ENCODE measurements around the gene DDX5.
A peak's percentile ranks its signal among the peaks of the same experiment; 100 is the strongest.
"Not testable (repeated sequence)": the region's sequence is repeated elsewhere in the genome, so short reads cannot be mapped to it uniquely, and the experiment has no call there.

Gene DDX5

DNA sequence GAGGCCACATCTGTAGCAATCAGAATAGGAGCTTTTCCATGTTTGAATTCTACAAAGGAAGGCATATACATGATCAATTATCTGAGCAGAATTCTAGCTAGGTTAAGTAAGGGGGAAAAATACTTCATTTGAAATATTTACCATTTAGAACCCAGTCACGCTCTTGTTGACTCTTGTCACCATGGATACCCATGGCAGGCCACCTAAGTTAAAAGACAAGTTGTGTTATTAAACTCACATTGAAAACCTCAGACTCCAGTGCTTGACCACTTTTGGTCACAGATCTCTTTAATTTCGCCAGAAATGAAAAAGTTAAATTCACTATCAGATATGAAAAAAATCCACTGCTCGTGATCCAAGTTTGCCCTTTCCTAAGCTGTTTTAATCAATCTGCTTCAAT lies 4.1 kb downstream of the DDX5 start:
- Histone ChIP-seq H3K4me1 (ENCODE audit: control insufficient read depth, insufficient read depth, low read length, unreplicated experiment) (peaks cover 53% of the 10 kb centered on the region), H3K79me2 (ENCODE audit: control insufficient read depth, insufficient read depth, low read length, unreplicated experiment) (peaks cover 67% of the 10 kb centered on the region), H3K4me3 (ENCODE audit: low read depth, low read length) (0 out of 2 replicates have a peak overlapping the region, but pooled peaks have one; percentile 85), H3K27ac (ENCODE audit: low read depth, low read length) (peak overlapping the region; percentile 49), H2AFZ (ENCODE audit: low read length, unreplicated experiment) (no peak overlapping the region), H3K36me3 (ENCODE audit: insufficient read depth, low read length) (peaks cover 69% of the 10 kb centered on the region), H3K27me3 (ENCODE audit: insufficient read depth, low read length) (no peaks in the 10 kb centered on the region)

DNA sequence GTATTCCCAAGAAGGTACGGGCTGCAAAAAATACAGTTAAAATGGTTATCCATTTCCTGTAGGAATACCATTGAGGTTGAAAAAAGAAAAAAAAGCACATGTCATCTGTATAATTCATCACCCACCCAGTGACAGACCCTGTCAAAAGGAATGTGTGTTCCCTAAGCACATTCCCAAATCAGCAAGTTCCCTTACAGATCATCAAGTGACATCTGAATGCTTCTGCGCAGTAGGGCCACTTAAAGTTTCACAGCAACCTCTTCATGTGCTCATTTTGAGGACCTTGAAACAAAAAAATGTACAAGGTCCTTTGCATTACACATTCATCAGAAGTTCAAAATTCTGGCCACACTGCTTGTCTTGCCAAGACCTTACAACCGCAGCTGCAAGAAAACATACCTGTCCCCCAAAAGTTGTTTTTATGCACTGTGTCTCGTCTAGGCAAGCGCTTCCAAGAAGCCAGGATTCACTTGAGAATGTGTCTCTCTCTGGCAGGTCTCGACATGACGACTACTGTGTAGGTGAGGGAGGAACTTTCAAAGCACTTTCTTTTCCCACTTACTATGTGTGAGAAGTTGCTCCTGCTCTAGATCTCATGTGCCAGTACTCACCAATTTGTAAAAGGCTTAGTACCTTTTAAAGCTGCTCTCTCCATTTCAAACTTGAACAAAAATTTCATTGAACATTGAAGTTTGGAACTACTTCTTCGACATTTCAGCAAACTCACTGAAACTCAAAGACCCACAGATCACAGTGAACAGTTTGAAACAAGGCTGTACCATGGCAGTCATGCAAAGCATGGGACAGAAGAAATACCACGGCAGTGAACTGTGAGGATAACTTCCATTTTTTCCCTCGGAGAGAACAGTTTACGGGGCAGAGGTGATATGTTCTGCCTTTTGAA lies 5.0 kb downstream of the DDX5 start:
- Histone ChIP-seq H3K27ac (ENCODE audit: low read depth, low read length) (peak overlapping the region; percentile 49), H3K4me3 (ENCODE audit: low read depth, low read length) (no peak overlapping the region), H3K36me3 (ENCODE audit: insufficient read depth, low read length) (peaks cover 69% of the 10 kb centered on the region), H3K79me2 (ENCODE audit: control insufficient read depth, insufficient read depth, low read length, unreplicated experiment) (peaks cover 70% of the 10 kb centered on the region), H3K27me3 (ENCODE audit: insufficient read depth, low read length) (no peaks in the 10 kb centered on the region), H2AFZ (ENCODE audit: low read length, unreplicated experiment) (no peak overlapping the region), H3K4me1 (ENCODE audit: control insufficient read depth, insufficient read depth, low read length, unreplicated experiment) (peaks cover 53% of the 10 kb centered on the region)

DNA sequence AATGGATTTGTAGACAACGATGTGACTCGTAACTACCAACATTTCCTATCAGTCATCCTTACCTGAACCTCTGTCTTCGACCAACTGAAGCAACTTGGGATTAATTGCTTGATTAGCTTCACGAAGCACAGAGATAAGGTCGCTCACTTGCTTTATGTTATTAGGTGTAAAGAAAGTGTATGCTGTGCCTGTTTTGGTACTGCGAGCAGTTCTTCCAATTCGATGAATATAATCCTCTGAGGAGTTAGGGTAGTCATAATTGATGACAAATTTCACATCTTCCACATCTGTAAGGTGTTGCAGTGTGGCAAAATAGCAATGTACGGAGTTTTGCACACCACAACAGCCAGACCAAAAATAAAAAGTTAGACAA lies 5.6 kb downstream of the DDX5 start:
- H3K36me3 ChIP-seq (ENCODE audit: insufficient read depth, low read length), result peaks cover 66% of the 10 kb centered on the region
- H3K79me2 ChIP-seq (ENCODE audit: control insufficient read depth, insufficient read depth, low read length, unreplicated experiment), result peaks cover 68% of the 10 kb centered on the region
- no peak overlapping the region for H3K4me3 ChIP-seq (ENCODE audit: low read depth, low read length)
- H2AFZ ChIP-seq (ENCODE audit: low read length, unreplicated experiment), result no peak overlapping the region
- peak overlapping the region; percentile 31; the same call in 1 of the 2 replicates for H3K27ac ChIP-seq (ENCODE audit: low read depth, low read length)
- H3K27me3 ChIP-seq (ENCODE audit: insufficient read depth, low read length), result no peaks in the 10 kb centered on the region
- H3K4me1 ChIP-seq (ENCODE audit: control insufficient read depth, insufficient read depth, low read length, unreplicated experiment), result peaks cover 53% of the 10 kb centered on the region

DNA sequence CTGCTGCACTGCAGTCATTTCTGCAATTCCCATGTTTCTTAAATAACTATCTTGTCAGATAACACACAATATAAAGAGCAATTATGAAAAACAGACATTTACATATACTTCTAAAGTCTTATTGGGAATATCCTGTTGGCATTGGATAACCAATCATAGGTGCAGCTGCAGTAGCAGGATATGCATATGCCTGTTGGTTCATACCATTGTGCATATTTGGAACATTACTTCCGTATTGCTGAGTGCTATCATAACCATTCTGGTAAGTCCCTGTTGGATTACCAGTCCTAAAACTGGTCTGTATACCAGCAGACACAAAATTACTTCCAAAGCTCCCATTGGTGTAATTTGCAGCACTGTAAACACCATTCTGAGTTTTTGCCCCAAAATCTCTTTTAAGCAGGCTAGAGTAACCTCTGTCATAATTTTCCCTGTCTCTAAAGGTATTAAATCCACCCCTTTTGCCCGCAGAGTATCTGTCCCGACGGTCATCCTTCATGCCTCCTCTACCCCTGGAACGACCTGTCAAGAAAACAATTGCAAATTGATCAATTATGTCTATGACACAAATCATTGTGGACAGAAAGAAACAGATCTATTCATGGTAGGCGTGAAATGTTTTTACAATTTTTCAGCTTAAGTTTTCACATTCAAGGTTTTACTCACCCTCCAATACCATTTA lies 6.1 kb downstream of the DDX5 start:
- Histone ChIP-seq H3K79me2 (ENCODE audit: control insufficient read depth, insufficient read depth, low read length, unreplicated experiment) (peaks cover 62% of the 10 kb centered on the region), H3K4me1 (ENCODE audit: control insufficient read depth, insufficient read depth, low read length, unreplicated experiment) (peaks cover 53% of the 10 kb centered on the region), H3K27ac (ENCODE audit: low read depth, low read length) (peak overlapping the region; percentile 31; the same call in 1 of the 2 replicates), H3K36me3 (ENCODE audit: insufficient read depth, low read length) (peaks cover 63% of the 10 kb centered on the region), H3K27me3 (ENCODE audit: insufficient read depth, low read length) (no peaks in the 10 kb centered on the region), H2AFZ (ENCODE audit: low read length, unreplicated experiment) (no peak overlapping the region), H3K4me3 (ENCODE audit: low read depth, low read length) (no peak overlapping the region)

DNA sequence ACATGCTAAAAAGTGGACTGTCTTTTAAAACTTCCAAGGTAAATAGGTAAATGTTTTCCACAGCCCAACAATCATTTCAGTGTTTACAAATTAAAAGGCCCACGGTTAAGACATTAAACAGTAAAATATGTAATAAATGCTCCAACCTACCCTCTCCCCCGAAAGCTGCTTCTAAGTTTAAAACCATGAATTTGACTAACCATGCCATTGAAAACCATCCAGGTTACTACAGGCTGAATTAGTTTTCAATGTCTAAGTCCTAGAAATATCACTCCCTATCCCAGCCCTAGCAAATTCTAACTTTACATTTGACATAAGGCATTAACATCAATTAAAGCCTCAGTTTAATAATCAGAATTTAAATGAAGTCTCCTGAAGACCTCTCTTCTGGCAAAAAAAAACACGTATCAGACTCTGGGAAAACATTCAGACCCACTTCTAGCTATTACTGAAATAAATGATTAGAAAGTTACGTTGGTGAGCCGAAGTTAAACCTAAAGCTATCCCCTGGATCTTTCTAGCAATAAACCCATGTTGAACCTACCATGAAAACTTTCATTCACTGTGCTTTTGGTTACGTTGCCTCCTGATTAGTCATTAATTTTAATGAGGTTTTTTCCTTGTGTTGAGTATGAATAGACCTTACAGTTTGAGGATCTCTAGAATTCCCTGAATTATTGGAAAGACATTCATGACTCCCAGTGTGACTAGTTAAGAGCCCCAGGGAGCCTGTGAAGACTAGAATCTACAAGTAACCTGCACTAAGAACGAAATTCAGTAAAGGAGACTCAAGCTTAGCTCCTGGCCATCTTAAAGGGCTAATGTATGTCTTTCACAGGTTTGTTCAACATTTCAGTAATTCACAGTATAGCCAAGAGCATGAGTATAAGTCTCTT lies 7.5 kb downstream of the DDX5 start:
- Histone ChIP-seq H3K27me3 (ENCODE audit: insufficient read depth, low read length) (no peaks in the 10 kb centered on the region), H3K79me2 (ENCODE audit: control insufficient read depth, insufficient read depth, low read length, unreplicated experiment) (peaks cover 58% of the 10 kb centered on the region), H3K4me3 (ENCODE audit: low read depth, low read length) (no peak overlapping the region), H3K27ac (ENCODE audit: low read depth, low read length) (peak overlapping the region; percentile 84), H2AFZ (ENCODE audit: low read length, unreplicated experiment) (no peak overlapping the region), H3K36me3 (ENCODE audit: insufficient read depth, low read length) (peaks cover 55% of the 10 kb centered on the region), H3K4me1 (ENCODE audit: control insufficient read depth, insufficient read depth, low read length, unreplicated experiment) (peaks cover 54% of the 10 kb centered on the region)

DNA sequence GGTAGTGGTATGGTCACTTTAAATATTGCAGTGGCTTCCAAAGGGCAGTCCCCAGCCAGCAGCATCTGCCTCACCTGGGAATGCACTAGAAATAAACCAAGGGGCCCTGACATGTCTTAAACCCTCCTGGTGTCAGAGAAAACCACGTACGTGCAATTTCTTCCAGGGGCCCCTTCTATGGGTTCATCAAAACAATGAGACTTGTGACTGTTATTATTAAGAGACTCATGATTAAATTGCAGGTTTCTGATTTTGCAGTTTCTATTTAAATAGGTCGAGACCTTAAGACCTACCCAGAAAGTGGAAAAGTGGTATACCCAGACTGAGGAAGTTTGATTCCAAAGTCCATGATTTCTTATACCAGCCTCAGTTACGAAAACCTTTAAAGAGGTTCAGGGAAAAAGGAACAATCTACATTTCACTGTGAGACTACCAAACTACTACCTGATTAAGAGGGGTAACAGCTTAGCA lies 8.5 kb downstream of the DDX5 start:
- peak overlapping the region; percentile 84 for H3K27ac ChIP-seq (ENCODE audit: low read depth, low read length)
- peaks cover 45% of the 10 kb centered on the region for H3K36me3 ChIP-seq (ENCODE audit: insufficient read depth, low read length)
- peak overlapping the region; percentile 88 for H3K4me3 ChIP-seq (ENCODE audit: low read depth, low read length)
- H3K27me3 ChIP-seq (ENCODE audit: insufficient read depth, low read length), result no peaks in the 10 kb centered on the region
- H2AFZ ChIP-seq (ENCODE audit: low read length, unreplicated experiment), result no peak overlapping the region
- H3K4me1 ChIP-seq (ENCODE audit: control insufficient read depth, insufficient read depth, low read length, unreplicated experiment), result peaks cover 44% of the 10 kb centered on the region
- peaks cover 49% of the 10 kb centered on the region for H3K79me2 ChIP-seq (ENCODE audit: control insufficient read depth, insufficient read depth, low read length, unreplicated experiment)

DNA sequence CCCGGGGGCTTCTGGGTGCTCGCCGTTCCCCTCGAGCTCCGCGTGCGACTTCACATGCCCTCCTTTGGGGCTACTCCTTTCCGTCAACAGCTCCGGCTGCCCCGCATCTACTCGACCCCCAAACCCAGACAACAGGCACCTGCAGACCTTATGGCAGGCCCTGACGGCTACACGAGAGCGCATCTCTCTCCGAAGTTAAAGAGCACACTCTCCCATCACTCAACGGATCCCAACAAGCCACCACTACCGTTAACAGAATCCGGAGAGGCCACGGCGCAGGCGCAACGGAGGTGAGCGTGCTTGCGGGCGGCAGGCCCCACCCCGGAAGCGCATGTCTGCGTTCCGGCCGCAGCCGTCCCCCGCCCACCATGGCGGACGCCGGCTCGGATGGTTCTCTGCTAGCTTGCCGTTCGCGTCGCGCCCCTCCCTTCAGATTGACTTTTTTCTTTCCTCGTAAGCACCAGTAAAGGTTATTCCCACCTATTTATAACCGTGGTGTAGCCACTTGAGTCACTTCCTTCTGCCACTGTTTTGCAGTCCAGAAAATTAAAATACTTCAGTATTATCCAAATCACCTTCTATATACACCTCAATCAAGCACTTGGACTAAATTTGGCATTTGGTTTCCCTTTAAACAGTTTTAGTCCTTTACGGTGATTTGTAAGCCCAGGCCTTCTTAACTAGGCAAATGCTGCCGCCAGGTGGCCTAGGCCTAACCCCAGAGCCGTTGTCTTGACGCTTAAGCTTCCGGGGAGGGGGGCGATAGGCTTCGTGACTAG lies 9.1 kb downstream of the DDX5 start, which contains the start of gene POLG2:
Gene POLG2 (minus strand): TSS at position 269 of the 779 bp plus-strand sequence. CDS start 86 bp downstream, at position 183.
- Histone ChIP-seq H3K27ac (ENCODE audit: low read depth, low read length) (peak within 1 kb of the TSS; percentile 84), H3K4me1 (ENCODE audit: control insufficient read depth, insufficient read depth, low read length, unreplicated experiment) (peaks cover 38% of the 10 kb centered on the region), H3K36me3 (ENCODE audit: insufficient read depth, low read length) (peaks cover 42% of the 10 kb centered on the region), H3K4me3 (ENCODE audit: low read depth, low read length) (peak within 1 kb of the TSS; percentile 88), H3K27me3 (ENCODE audit: insufficient read depth, low read length) (no peaks in the 10 kb centered on the region), H2AFZ (ENCODE audit: low read length, unreplicated experiment) (no peak within 1 kb of the TSS), H3K79me2 (ENCODE audit: control insufficient read depth, insufficient read depth, low read length, unreplicated experiment) (peaks cover 43% of the 10 kb centered on the region)

DNA sequence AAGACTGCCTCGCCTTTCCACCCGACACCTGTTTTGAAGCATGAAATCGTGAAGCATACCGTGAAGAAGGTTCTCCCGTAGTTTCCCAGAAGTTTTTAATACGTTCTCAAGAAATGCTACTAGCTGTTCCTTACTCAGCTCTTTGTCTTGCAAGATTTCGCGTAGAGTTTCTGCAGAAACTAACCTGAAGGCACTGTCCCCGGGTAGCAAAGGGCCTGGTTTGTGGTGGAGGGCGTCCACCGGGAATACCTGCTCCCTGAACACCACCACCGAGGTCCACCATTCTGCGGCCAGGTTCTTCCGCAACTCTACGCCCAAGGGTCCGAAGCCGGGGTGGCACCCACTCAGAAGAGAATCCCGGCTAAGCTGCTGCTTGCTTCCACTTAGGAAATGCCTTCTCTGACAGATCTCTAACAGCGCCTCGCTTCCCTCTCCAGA lies 9.7 kb downstream of the DDX5 start:
- peaks cover 41% of the 10 kb centered on the region for H3K36me3 ChIP-seq (ENCODE audit: insufficient read depth, low read length)
- no peaks in the 10 kb centered on the region for H3K27me3 ChIP-seq (ENCODE audit: insufficient read depth, low read length)
- H3K27ac ChIP-seq (ENCODE audit: low read depth, low read length), result peak overlapping the region; percentile 84; the same call in 1 of the 2 replicates
- peak overlapping the region; percentile 88 for H3K4me3 ChIP-seq (ENCODE audit: low read depth, low read length)
- H2AFZ ChIP-seq (ENCODE audit: low read length, unreplicated experiment), result no peak overlapping the region
- peaks cover 37% of the 10 kb centered on the region for H3K79me2 ChIP-seq (ENCODE audit: control insufficient read depth, insufficient read depth, low read length, unreplicated experiment)
- peaks cover 33% of the 10 kb centered on the region for H3K4me1 ChIP-seq (ENCODE audit: control insufficient read depth, insufficient read depth, low read length, unreplicated experiment)

DNA sequence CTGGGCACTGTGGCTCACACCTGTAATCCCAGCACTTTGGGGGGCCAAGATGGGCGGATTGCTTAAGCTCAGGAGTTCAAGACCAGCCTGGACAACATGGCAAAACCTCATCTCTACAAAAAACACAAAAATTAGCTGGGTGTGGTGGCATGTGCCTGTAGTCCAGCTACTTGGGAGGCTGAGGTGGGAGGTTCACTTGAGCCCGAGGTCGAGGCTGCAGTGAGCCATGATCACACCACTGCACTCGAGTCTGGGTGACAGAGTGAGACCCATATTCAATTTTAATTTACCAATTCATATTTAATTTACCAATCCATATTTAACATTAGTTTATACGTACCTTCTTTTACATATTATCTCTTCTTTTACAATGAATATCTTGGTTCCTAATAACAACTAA lies 10.8 kb downstream of the DDX5 start:
- Histone ChIP-seq H3K4me1 (ENCODE audit: control insufficient read depth, insufficient read depth, low read length, unreplicated experiment) (peaks cover 23% of the 10 kb centered on the region), H3K4me3 (ENCODE audit: low read depth, low read length) (peak overlapping the region; percentile 88; the same call in 1 of the 2 replicates), H3K79me2 (ENCODE audit: control insufficient read depth, insufficient read depth, low read length, unreplicated experiment) (peaks cover 26% of the 10 kb centered on the region), H3K36me3 (ENCODE audit: insufficient read depth, low read length) (peaks cover 37% of the 10 kb centered on the region)
- not testable (repeated sequence) for H3K27me3 ChIP-seq (ENCODE audit: insufficient read depth, low read length); H3K27ac ChIP-seq (ENCODE audit: low read depth, low read length); H2AFZ ChIP-seq (ENCODE audit: low read length, unreplicated experiment)
